ENCODE data around the gene DLGAP4.

DLGAP4 gene

GRCh38 chr20:36305602-36306551 lies at the start of gene DLGAP4:
TSS of gene DLGAP4 (plus strand) at chr20:36306339. CDS start at chr20:36431718, 125,379 bp downstream.
- no peak for DNase-seq

GRCh38 chr20:36259177-36260061 lies 46.7 kb upstream of the DLGAP4 start:
- DNase-seq: no peak

- no peak for DNase-seq
Measured at GRCh38 chr20:36260316-36260715, 45.8 kb upstream of the DLGAP4 start.

DNA sequence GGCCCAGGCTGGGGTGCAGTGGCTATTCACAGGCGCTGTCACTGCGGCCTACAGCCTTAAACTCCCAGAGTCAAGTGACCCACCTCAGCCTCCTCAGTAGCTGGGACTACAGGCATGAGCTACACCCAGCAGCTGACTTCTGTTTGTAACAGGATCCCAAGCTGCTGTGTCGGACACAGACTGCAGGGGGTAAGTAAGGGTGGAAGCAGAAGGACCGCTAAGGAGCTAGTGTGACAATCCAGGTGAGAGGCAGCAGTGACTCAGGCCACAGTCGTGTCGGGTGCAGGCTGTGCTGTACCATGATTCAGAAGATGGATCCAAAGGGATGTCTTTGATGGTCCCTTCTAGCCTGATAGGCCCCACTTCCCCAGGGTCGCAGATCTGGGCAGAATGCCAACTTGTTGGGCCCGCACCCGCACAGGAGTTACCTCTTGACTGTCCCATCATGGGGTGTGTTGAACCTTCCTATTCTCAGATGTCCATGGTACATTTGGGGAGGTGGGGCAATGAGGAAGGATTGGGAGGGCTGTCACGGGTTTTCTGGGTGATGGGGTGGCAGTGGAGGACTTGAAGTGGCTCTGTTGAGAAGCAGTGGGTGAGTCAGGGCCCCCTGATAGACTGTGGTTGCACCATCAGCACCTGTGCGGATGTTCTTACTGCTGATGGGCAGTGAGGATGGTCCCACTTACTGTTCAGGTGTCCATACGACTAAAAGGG lies 44.6 kb upstream of the DLGAP4 start:
- no peak for DNase-seq

DNA sequence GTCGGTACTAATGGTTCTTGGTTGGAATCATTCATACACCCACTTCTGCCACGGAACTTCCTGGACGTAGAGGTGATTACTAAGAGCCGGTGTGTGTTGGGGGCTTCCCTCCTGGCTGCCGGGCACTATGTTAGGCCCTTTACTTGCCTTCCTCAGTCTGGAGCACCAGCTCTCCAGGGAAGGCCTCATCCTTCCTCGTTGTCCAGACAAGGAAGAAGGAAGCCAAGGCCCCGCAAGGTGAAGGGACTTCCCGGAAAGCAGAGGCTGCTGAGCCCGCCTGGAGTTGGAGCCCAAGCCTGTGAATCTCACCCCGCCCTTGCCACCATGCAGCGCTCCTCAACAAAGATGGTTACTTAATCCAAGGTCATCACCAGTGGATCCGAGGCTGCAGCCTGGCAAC lies 43.7 kb upstream of the DLGAP4 start:
- no peak for DNase-seq

GRCh38 chr20:36264426-36265246 lies 41.5 kb upstream of the DLGAP4 start:
- no peak for DNase-seq

DNA sequence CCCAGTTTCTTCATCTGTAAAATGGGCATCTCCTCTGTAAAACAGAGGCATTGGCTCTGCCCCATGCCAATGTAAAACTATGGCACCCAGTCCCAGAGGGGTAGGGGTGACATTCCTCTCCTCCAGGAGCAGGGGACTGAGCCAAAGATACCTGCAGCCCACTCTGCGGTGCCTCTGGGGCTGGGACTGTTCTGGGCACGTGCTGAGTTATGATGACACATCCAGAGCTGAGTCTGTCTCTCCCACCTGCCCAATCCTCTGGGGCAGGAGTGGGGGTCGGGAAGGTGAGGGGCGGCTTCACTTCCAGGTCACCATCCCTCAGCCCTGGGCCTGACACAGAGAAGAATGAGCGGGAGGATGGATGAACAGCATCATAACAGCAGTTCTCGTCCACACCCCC lies 40.0 kb upstream of the DLGAP4 start:
- DNase-seq: no peak

DNA sequence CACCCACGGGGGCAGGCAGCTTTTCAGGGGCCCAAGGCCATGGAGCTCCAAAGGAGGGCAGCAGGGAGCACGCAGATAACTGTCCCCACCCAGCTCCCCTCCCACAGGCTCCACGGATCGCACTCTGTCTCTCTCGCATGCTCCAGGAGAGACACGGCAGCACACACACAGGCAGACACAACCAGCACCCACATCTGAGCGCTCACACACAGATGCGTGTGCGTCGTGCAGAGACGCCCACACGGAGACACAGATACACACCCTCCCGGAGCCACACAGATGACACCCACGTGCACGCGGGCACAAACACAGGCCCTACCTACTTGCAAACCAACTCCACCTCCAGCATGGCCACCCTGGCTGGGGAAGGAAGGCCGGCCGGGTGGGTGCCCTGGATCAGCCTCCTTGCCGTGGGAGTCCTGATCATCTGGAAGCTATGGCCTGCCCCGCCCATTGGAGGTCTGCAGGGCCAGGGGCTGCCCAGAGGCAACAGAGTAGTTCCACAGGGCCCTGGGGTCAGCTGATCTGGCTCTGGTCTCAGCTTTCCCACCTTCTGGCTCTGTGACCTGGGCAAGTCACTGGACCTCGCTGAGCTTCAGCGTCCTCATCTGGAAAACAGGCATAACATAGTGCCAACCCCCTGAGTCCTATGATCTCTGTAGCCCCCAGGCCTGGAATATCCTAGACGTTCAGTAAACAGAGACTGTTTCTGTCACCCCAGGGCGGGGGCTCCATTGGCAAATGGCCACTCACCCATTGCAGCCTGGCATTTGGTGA lies 38.3 kb upstream of the DLGAP4 start:
- no peak for DNase-seq

DNA sequence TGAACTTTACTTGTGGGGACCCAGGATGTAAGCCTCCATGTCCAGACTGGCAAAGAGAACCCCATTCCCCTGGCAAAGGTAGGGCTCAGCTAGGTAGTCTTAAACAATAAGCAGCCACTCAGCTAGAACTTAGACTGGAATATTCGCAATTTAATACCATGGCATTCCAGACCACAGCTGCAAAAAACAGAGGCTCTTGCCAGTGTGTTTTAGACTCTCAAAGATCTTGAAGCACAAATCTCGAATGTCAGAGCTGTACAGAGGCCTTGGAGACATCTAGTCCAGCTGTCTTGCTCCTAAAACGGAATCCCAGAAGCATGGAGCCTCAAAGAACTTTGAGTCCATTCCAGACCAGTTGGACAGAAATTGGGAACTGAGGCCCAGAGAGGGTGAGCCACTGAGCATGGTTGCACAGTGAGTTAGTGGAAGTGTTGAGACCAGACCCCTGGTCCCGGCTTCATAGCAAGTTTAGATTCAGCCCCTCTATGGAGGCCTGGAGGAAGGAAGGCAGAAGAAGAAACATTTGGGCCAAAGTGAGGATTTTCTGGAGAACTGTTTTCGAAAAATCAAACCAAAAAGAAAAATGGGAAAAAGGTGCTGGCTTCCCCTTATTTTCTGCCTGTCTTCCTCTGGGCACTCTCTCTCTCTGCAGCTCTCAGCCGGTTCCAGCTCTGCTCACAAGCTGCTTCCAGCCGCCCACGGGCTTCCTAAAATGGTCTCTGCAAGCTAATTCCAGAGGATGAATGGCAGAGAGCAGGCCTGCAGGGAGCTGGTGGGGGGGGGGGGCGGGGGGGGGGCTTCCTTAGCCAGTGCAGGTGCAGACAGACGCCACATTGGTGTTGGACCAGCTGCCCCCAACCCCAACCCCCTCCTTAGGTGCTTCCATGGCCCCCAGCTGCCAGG lies 37.4 kb upstream of the DLGAP4 start:
- no peak for DNase-seq

DNA sequence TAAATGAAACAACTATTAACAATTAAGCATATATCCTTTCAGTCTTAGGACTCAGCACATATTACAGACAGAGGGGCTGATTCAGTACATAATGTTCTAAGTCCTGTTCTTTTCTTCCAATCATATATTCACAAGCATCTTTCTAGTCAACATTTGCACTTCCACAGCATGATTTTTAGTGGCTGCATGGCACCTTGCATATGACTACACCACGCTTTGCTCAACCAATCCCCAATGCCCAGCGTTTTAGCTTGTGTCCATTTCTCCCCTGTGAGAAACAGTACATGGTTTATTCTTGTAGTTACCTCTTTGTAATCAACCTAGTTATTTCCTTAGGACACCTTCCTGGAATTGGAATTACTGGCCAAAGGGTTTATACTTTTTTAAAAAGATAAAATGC lies 36.6 kb upstream of the DLGAP4 start:
- DNase-seq: no peak

DNA sequence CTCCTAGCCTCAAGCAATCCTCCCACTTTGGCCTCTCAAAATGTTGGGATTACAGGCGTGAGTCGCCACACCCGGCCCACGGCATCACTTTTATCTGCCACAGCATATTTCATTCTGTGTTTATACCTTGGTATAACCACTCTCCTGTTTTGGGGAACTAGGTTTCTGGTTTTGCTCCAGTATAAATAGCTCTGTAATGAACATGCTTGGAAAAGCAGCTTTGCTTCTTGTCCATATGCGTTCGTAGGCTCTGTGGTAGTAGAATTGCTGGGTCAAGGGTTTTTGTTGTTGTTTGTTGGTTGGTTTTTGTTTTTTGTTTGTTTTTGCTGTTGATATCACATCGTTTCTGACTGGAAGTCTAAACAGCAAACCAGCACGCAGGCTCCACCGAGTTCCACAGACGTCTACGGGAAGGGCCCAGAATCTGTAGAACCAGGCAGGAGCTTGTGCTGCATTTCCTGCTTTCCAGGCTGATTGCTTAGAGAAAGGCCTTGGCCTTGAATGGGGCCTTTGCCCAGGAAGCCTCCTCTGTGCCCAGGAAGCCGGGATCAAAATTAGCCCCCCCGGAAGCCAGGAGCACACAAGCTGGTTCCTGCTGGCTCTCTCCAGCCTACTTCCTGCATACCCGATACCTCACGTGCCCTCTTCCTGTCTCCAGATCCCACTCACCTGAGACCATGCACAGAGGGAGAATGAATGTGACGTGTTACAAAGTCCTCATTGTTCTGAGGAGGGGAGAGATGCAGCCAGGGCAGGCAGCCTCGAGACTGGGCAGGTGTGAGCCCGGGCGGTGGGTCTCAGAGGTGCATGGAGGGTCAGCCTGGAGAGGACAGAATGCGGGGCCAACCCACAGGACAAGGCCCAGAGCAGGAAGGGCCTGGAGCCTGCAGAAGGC lies 35.1 kb upstream of the DLGAP4 start:
- no peak for DNase-seq

GRCh38 chr20:36271639-36272546 lies 34.2 kb upstream of the DLGAP4 start:
- DNase-seq: no peak

- no peak for DNase-seq
Measured at GRCh38 chr20:36272547-36273220, 33.5 kb upstream of the DLGAP4 start.

- no peak for DNase-seq
Measured at GRCh38 chr20:36273414-36274180, 32.5 kb upstream of the DLGAP4 start.

- DNase-seq: no peak
Measured at GRCh38 chr20:36274181-36274841, 31.8 kb upstream of the DLGAP4 start.

- DNase-seq: no peak
Measured at GRCh38 chr20:36275011-36275410, 31.1 kb upstream of the DLGAP4 start.

All from DMS153 (cell line).